HG03457 (cell line): Measurements from ENCODE around the gene PCDHA7.
"Not testable (repeated sequence)": the region's sequence is repeated elsewhere in the genome, so short reads cannot be mapped to it uniquely, and the experiment has no call there.

Source experiments
- ATAC-seq: cut with Tn5 transposase; IDR thresholded peaks from one replicate; pipeline ENCODE4 v1.9.1; 2021; ENCODE audit warnings: moderate number of reproducible peaks; ENCODE audit not compliant: unreplicated experiment

Gene PCDHA7, protein sequence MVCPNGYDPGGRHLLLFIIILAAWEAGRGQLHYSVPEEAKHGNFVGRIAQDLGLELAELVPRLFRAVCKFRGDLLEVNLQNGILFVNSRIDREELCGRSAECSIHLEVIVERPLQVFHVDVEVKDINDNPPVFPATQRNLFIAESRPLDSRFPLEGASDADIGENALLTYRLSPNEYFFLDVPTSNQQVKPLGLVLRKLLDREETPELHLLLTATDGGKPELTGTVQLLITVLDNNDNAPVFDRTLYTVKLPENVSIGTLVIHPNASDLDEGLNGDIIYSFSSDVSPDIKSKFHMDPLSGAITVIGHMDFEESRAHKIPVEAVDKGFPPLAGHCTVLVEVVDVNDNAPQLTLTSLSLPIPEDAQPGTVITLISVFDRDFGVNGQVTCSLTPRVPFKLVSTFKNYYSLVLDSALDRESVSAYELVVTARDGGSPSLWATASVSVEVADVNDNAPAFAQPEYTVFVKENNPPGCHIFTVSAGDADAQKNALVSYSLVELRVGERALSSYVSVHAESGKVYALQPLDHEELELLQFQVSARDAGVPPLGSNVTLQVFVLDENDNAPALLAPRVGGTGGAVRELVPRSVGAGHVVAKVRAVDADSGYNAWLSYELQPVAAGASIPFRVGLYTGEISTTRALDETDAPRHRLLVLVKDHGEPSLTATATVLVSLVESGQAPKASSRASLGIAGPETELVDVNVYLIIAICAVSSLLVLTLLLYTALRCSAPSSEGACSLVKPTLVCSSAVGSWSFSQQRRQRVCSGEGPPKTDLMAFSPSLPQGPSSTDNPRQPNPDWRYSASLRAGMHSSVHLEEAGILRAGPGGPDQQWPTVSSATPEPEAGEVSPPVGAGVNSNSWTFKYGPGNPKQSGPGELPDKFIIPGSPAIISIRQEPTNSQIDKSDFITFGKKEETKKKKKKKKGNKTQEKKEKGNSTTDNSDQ

GRCh38 chr5:140833993-140834392 is at the start of gene PCDHA7:
Gene PCDHA7 (plus strand): TSS chr5:140834269. CDS start chr5:140834384, 115 bp downstream.
- no peak for ATAC-seq

DNA sequence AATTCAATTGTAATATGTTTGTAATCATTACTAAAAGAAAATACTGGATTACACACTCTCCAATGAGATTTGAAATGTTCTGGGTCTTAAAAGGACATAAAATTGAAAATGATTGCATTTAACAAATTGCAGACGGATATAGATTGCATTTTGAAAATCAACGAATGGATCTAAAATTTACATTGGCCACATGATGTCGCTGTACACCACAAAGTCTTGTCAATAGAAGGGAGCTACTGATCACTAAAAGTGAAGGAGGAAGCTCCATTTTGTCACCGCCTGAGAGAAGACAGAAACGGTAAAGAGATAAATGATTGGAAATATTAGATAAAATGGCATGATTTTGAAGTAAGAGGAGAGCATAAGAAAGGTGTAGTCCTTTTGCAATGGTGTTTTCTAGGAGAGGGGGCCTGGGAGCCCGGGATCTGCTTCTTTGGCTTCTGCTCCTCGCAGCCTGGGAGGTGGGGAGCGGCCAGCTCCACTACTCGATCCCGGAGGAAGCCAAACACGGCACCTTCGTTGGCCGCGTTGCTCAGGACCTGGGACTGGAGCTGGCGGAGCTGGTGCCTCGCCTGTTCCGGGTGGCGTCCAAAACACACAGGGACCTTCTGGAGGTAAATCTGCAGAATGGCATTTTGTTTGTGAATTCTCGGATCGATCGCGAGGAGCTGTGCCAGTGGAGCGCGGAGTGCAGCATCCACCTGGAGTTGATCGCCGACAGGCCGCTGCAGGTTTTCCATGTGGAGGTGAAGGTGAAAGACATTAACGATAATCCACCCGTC is 48.0 kb upstream of the PCDHA7 start, which contains the start of gene PCDHA1:
TSS of gene PCDHA1 (plus strand) at position 236 of the 782 bp plus-strand sequence.
- ATAC-seq: no peak

GRCh38 chr5:140787422-140787821 is 46.6 kb upstream of the PCDHA7 start:
- not testable (repeated sequence) for ATAC-seq

- not testable (repeated sequence) for ATAC-seq
Measured at GRCh38 chr5:140787849-140788504, 46.1 kb upstream of the PCDHA7 start.

- ATAC-seq: no peak
Measured at GRCh38 chr5:140791089-140791488, 43.0 kb upstream of the PCDHA7 start.

- ATAC-seq: no peak
Measured at GRCh38 chr5:140794595-140795258, 39.3 kb upstream of the PCDHA7 start, which contains the start of gene PCDHA2. Gene PCDHA2 (plus strand): TSS chr5:140794852.

- no peak for ATAC-seq
Measured at GRCh38 chr5:140795259-140795641, 38.8 kb upstream of the PCDHA7 start.

GRCh38 chr5:140796072-140796717 is 37.9 kb upstream of the PCDHA7 start:
- not testable (repeated sequence) for ATAC-seq

DNA sequence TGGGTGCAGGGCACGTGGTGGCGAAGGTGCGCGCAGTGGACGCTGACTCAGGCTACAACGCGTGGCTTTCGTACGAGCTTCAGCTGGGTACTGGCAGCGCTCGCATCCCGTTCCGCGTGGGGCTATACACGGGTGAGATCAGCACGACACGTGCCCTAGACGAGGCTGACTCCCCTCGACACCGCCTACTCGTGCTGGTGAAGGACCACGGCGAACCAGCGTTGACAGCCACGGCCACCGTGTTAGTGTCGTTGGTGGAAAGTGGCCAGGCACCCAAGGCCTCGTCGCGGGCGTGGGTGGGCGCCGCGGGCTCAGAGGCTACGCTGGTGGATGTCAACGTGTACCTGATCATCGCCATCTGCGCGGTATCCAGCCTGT is 37.4 kb upstream of the PCDHA7 start:
- no peak for ATAC-seq

DNA sequence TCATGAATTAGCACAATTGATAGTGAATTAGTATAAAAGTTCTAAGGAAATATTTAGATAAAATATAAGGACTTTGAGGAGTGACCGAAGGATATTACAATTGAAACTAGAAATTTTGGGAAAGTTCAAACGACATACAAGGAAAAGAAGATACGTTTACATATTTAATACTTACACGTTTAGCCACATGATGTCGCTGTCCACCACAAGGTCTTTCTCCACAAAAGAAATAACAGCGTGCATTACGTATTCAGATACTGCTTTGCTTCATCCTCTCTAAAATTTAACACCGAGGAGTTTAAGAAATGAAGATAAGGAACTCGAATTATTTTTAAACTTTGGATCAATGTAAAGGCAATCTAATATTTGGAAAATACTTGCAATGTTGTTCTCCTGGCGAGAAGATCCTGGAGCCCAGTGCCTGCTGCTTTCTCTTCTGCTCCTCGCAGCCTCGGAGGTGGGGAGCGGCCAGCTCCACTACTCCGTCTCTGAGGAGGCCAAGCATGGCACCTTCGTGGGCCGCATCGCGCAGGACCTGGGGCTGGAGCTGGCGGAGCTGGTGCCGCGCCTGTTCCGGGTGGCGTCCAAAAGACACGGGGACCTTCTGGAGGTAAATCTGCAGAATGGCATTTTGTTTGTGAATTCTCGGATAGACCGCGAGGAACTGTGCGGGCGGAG is 33.1 kb upstream of the PCDHA7 start, which contains the start of gene PCDHA3:
TSS of gene PCDHA3 (plus strand) at position 242 of the 678 bp plus-strand sequence.
- no peak for ATAC-seq

- no peak for ATAC-seq
Measured at GRCh38 chr5:140801494-140801841, 32.6 kb upstream of the PCDHA7 start.

DNA sequence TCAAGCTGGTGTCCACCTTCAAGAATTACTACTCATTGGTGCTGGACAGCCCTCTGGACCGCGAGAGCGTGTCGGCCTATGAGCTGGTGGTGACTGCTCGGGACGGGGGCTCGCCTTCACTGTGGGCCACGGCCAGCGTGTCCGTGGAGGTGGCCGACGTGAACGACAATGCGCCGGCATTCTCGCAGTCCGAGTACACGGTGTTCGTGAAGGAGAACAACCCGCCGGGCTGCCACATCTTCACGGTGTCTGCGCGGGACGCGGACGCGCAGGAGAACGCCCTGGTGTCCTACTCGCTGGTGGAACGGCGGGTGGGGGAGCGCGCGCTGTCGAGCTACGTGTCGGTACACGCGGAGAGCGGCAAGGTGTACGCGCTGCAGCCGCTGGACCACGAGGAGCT is 31.7 kb upstream of the PCDHA7 start:
- ATAC-seq: not testable (repeated sequence)

DNA sequence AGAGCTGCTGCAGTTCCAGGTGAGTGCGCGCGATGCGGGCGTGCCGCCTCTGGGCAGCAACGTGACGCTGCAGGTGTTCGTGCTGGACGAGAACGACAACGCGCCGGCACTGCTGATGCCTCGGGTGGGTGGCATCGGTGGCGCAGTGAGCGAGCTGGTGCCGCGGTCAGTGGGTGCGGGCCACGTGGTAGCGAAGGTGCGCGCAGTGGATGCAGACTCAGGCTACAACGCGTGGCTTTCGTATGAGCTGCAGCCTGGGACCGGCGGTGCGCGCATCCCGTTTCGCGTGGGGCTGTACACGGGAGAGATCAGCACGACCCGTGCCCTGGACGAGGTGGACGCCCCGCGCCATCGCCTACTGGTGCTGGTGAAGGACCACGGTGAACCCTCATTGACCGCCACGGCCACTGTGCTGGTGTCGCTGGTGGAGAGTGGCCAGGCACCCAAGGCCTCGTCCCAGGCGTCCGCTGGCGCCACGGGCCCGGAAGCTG is 31.2 kb upstream of the PCDHA7 start:
- no peak for ATAC-seq

- ATAC-seq: no peak
Measured at GRCh38 chr5:140806834-140807775, 27.0 kb upstream of the PCDHA7 start, which contains the start of gene PCDHA4. Gene PCDHA4 (plus strand): TSS chr5:140807068.

GRCh38 chr5:140808241-140808888 is 25.7 kb upstream of the PCDHA7 start:
- ATAC-seq: not testable (repeated sequence)

- no peak for ATAC-seq
Measured at GRCh38 chr5:140808889-140809291, 25.2 kb upstream of the PCDHA7 start.
